GM20000 (cell line): Measurements from ENCODE around the gene GHITM.
"Not testable (repeated sequence)": the region's sequence is repeated elsewhere in the genome, so short reads cannot be mapped to it uniquely, and the experiment has no call there.

ENCODE experiments used
- DNase-seq: peaks from one replicate; pipeline ENCODE4 v3.0.0; 2012; ENCODE audit warnings: low spot score
- TF ChIP-seq, protein P1 (sequence below): IDR thresholded peaks from 2 replicates; pipeline ENCODE4 v1.5.1; 2012; ENCODE audit warnings: mild to moderate bottlenecking, control low read depth; ENCODE audit errors: extremely low read depth, missing control alignments

GHITM gene, protein sequence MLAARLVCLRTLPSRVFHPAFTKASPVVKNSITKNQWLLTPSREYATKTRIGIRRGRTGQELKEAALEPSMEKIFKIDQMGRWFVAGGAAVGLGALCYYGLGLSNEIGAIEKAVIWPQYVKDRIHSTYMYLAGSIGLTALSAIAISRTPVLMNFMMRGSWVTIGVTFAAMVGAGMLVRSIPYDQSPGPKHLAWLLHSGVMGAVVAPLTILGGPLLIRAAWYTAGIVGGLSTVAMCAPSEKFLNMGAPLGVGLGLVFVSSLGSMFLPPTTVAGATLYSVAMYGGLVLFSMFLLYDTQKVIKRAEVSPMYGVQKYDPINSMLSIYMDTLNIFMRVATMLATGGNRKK

DNA sequence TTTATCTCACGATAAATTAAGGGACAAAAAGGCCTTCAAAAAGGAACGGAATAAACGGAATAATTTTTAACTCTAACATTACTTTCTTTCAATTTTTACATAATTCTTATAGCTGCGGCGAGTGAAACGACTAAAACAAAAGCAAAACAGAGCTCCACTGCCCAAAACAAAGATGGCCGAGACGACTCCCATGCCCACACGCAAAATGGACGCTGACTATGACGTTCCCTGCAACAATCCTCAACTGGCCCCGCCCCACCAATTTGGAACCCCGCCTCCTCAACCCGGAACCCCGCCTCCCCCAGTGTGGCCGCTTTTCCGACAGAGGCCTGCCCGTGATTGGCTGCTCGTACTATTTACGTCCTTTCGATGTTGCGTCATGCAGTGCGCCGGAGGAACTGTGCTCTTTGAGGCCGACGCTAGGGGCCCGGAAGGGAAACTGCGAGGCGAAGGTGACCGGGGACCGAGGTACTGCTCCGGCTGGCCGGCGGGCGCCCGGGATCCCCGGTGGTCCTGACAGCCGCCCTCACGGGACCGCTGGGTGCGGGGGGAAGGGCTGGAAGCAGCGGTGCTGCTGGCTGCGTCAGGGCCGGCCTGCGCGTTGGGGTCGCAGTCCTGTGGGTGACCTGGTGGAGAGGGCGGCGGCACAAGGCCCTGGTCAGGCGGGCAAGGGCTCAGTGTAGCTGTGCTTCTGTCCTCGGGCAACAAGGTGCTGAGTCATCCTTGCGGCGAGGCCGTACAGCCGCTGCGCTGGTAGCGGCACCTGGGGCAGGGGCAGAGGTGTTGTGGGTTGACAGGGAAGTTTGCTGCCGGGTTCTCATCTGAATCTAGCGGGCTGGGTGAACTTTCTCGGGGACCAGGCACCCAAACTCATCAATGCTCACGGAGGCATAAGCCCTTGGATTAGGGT is at the start of gene GHITM:
GHITM (plus strand) TSS at position 384 of the 910 bp plus-strand sequence. CDS start 1,992 bp downstream, outside the sequence.
- TF ChIP-seq, protein P1, sequence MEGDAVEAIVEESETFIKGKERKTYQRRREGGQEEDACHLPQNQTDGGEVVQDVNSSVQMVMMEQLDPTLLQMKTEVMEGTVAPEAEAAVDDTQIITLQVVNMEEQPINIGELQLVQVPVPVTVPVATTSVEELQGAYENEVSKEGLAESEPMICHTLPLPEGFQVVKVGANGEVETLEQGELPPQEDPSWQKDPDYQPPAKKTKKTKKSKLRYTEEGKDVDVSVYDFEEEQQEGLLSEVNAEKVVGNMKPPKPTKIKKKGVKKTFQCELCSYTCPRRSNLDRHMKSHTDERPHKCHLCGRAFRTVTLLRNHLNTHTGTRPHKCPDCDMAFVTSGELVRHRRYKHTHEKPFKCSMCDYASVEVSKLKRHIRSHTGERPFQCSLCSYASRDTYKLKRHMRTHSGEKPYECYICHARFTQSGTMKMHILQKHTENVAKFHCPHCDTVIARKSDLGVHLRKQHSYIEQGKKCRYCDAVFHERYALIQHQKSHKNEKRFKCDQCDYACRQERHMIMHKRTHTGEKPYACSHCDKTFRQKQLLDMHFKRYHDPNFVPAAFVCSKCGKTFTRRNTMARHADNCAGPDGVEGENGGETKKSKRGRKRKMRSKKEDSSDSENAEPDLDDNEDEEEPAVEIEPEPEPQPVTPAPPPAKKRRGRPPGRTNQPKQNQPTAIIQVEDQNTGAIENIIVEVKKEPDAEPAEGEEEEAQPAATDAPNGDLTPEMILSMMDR, result no peak
- peak; percentile 94 for DNase-seq

DNA sequence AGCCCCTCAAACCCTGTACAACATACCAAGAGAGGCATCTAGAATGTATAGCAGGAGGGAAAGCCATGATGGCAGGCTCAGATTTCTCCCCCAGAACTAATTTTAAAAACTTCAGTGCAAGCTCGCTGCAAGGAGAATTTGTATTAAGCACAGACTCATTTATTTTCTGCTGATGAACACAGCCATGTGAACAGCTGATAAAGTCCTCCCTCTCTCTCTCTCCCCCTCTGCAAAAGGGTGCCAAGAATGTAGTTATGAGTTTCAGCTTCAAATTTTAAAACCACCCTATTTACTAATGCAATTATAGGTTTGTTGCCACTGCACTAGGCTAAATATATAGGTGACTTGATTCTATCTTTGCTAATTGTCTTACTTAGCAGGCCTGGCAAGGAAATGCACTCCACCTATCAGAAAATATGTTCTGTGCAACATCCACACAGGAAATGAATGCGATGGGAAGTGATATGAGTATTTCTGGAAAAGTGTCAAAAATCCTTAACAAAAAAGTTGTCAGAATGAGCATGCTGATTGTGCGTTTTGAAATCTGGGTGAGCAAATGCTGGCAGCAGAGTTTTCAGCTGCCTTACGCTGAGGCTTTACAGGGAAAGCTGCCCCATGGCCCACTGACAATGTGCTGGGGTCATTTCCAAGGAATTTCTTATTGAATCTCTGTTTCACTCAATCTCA is 43.4 kb upstream of the GHITM start:
- TF ChIP-seq, protein P1, result no peak
- no peak for DNase-seq

DNA sequence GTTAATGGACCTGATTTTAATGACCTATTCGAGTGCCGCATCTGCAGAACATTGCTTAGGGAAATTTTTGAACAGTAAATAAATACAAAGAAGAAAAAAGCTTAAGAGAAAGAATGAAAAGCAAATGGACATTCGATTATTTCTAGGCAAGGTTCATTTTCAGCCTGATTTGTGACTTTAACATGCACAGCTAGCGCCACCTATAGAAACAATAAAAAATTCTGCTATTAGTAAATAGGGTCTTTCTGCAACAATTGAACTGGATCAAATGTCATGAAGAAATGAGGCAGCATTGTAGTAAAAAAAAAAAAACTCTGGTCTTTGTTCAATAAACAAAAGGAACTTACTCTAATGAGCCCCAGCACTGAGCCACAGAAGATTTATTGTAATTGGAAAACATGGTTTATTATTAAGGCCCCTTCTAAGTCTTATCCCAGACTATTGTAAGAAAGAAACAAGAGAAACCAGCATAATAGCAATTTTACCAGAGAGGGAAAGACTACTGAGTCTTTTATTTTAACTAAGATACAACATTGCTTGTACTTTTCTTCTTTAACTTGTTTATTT is 41.4 kb upstream of the GHITM start:
- TF ChIP-seq, protein P1, result peak; percentile 8
- no peak for DNase-seq

DNA sequence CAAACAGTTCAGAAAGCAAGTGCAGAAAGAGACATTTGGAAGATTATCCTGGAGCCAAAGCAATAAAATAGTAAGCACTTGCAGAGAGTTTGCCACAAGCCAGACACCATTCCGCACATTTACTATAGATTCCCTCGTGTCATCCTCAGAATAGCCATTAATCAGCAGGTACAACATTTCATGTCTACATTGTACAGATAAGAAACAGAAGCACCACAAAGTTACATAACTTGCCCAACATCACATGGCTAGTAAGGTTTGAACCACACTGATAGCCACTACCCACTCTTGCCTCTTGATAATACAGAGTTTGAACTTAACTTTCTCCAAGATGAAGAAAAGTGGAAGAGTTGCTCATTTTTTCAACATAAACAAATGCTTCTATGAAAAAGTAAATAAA is 40.6 kb upstream of the GHITM start:
- DNase-seq, result no peak
- TF ChIP-seq, protein P1, result no peak

DNA sequence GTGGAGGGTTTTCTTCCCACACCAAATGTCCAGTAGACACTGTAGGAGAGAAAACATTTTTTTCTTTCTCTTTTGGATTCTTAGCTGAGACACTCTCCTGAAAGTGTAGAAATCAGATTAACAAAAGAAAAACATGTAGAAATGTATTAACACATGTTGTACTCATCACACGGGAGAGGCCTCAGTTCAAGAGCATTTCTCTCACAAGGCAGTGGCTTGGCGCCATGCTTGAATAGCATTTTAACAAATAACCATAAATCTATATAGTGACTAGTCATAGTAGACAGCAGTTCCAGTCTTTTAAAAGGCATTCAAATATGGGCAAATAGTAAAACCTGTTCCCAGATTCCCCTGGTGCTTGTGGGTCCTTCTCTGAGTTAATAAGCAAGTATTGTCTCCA is 38.3 kb upstream of the GHITM start:
- no peak for DNase-seq
- TF ChIP-seq, protein P1, result no peak

DNA sequence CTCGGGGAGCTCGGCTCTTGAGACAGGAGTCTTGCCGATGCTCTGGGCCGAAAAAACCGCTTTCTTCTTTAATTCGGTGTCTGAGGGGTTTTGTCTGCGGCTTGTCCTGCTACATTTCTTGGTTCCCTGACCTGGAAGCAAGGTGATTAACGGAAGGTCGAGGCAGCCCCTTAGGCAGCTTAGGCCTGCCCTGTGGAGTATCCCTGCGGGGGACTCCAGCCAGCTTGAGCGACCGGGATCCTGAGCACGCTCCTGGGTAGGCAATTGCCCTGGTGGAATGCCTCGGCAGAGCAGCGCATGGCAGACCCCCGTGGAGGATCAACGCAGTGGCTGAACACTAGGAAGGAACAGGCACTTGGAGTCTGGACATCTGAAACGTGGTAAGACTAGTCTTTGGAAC is 30.5 kb upstream of the GHITM start:
- no peak for DNase-seq
- TF ChIP-seq, protein P1, result no peak

DNA sequence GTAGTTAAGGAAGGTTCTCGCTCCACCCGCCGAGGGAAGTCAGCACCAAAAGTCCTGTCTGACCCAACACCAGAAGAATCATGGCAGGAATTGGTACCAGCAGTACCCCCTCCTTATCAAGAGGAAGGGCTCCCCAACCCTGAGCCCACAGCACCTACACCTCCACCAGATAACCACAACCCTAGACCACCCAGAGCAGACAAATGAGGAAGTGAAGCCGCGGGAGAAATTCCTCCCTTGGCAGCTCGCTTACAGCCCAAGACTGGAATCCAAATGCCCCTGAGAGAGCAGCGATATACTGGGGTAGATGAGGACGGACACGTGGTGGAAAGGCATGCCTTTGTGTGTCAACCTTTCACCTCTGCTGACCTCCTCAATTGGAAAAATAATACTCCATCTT is 29.5 kb upstream of the GHITM start:
- not testable (repeated sequence) for DNase-seq

DNA sequence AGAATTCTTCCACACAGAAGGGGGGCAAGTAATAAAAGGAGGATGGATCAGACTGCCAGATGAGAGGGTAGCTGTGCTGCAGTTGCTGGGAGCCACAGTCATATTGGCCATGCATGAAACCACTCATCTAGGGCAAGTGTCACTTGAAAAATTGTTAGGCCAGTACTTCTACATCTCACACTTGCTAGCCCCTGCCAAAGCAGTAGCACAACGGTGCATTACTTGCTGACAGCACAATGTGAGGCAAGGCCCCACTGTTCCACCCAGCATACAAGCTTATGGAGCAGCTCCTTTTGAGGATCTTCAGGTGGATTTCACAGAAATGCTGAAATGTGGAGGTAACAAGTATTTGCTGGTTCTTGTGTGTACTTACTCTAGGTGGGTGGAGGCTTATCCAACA is 25.8 kb upstream of the GHITM start:
- not testable (repeated sequence) for DNase-seq
